H1 (cell line): ENCODE data around the gene CD38. TPM values are rescaled to one million over a fixed set of nuclear protein-coding genes. Genes with fewer than 3 reads are reported as not detected.
A peak's percentile ranks its signal among the peaks of the same experiment; 100 is the strongest.

Experiments used
- CTCF ChIA-PET: fragments of 300-600 bp; sonication (Branson Sonifier 250); formaldehyde crosslinking; loops from one replicate; lab custom pipeline; 2021; ENCODE audit not compliant: partially characterized antibody; lab: Charles Lee
- POLR2A ChIA-PET: fragments of 300-600 bp; sonication (Branson Sonifier 250); formaldehyde crosslinking; loops from one replicate; lab custom pipeline; 2021; ENCODE audit warnings: inconsistent platforms; ENCODE audit not compliant: partially characterized antibody; lab: Charles Lee
- DNase-seq, 2 experiments: peaks; one replicate each; pipeline versions ENCODE4 v3.0.0 to v3.0.0-alpha.2; 2010 to 2022; ENCODE audit warnings: low spot score in 2 of 2, low read depth in 1 of 2, mixed read lengths in 1 of 2
- FAIRE-seq: peaks from 2 replicates; lab custom pipeline; 2011; peaks lifted over from hg19 to GRCh38; lab: Jason Lieb, UNC
- H2AFZ ChIP-seq: 2 replicates; pipeline ENCODE4 v1.8.1; 2012; ENCODE audit warnings: low read length, inconsistent platforms
- H2AK5ac ChIP-seq: 2 replicates; pipeline ENCODE4 v1.6.1; 2013; ENCODE audit warnings: low read depth, low read length
- H2BK120ac ChIP-seq: replicated peaks from 2 replicates; pipeline ENCODE3; 2013; ENCODE audit warnings: low read depth, low read length, inconsistent platforms
- H2BK12ac ChIP-seq: 2 replicates; pipeline ENCODE4 v1.6.1; 2013; ENCODE audit warnings: low read depth, low read length
- H2BK15ac ChIP-seq: 2 replicates; pipeline ENCODE4 v1.6.1; 2013; ENCODE audit warnings: low read length
- H2BK20ac ChIP-seq: 2 replicates; pipeline ENCODE4 v1.6.1; 2013; ENCODE audit warnings: low read length
- H2BK5ac ChIP-seq: 2 replicates; pipeline ENCODE4 v1.6.1; 2013; ENCODE audit warnings: low read depth, low read length
- H3K14ac ChIP-seq: 2 replicates; pipeline ENCODE4 v1.6.1; 2013; ENCODE audit warnings: inconsistent platforms; ENCODE audit not compliant: insufficient read length
- H3K18ac ChIP-seq: 2 replicates; pipeline ENCODE4 v1.6.1; 2013; ENCODE audit warnings: low read length; ENCODE audit errors: extremely low read depth
- H3K23ac ChIP-seq: 2 replicates; pipeline ENCODE4 v1.6.1; 2013; ENCODE audit warnings: inconsistent platforms; ENCODE audit not compliant: insufficient read length
- H3K23me2 ChIP-seq: 2 replicates; pipeline ENCODE4 v1.6.1; 2013; ENCODE audit warnings: low read depth, low read length
- H3K27ac ChIP-seq: 2 replicates; pipeline ENCODE4 v1.6.1; 2011; ENCODE audit warnings: low read depth, low read length, inconsistent platforms
- H3K27me3 ChIP-seq, 4 experiments: replicated peaks in 1 of 4; 1 replicate in 1 of 4; 2 replicates in 3 of 4; pipeline versions ENCODE4 v1.6.1 to v1.8.1; 2011 to 2013; ENCODE audit warnings: low read length in 3 of 4, mild to moderate bottlenecking in 3 of 4, inconsistent platforms in 2 of 4, mixed read lengths in 2 of 4, moderate library complexity in 1 of 4; ENCODE audit not compliant: control insufficient read depth in 3 of 4, insufficient read depth in 3 of 4; ENCODE audit errors: extremely low read depth in 1 of 4
- H3K36me3 ChIP-seq, 4 experiments: 2 replicates each; pipeline versions ENCODE4 v1.6.1 to v1.8.1; 2011 to 2013; ENCODE audit warnings: mild to moderate bottlenecking in 4 of 4, low read length in 3 of 4, moderate library complexity in 2 of 4, control low read depth in 1 of 4, inconsistent platforms in 1 of 4; ENCODE audit not compliant: insufficient read depth in 4 of 4, control insufficient read depth in 2 of 4
- H3K4ac ChIP-seq: replicated peaks from 2 replicates; pipeline ENCODE3; 2013; ENCODE audit warnings: low read length, low read depth, mixed read lengths, inconsistent platforms; ENCODE audit not compliant: insufficient read length
- H3K4me1 ChIP-seq, 4 experiments: replicated peaks in 1 of 4; 1 replicate in 1 of 4; 2 replicates in 3 of 4; pipeline versions ENCODE4 v1.6.1 to v1.8.1; 2011 to 2013; ENCODE audit warnings: low read length in 3 of 4, inconsistent platforms in 2 of 4, mixed read lengths in 1 of 4; ENCODE audit not compliant: insufficient read depth in 4 of 4, control insufficient read depth in 3 of 4
- H3K4me2 ChIP-seq, 2 experiments: 2 replicates each; pipeline versions ENCODE4 v1.6.1 to v1.8.1; 2011 to 2013; ENCODE audit warnings: low read depth in 2 of 2, low read length in 2 of 2, control low read depth in 1 of 2, inconsistent platforms in 1 of 2, mild to moderate bottlenecking in 1 of 2; ENCODE audit not compliant: insufficient read depth in 1 of 2
- H3K4me3 ChIP-seq, 4 experiments: fragments of 200-600, 300-600 bp in 1 of 4; sonication (generic), shearing (Covaris generic), sonication (Bioruptor Twin) in 1 of 4; 2 replicates each; pipeline versions ENCODE4 v1.5.1 to v1.8.1; 2011 to 2016; ENCODE audit warnings: low read length in 4 of 4, low read depth in 3 of 4, control low read depth in 2 of 4, inconsistent platforms in 2 of 4, mild to moderate bottlenecking in 2 of 4, mixed read lengths in 1 of 4, moderate library complexity in 1 of 4; ENCODE audit not compliant: insufficient read depth in 2 of 4; ENCODE audit errors: extremely low read depth in 1 of 4
- H3K56ac ChIP-seq: replicated peaks from 2 replicates; pipeline ENCODE3; 2013; ENCODE audit warnings: low read depth, mild to moderate bottlenecking, mixed read lengths, low read length, inconsistent platforms; ENCODE audit not compliant: insufficient read length
- H3K79me1 ChIP-seq: 2 replicates; pipeline ENCODE4 v1.6.1; 2013; ENCODE audit warnings: low read depth, low read length, control low read depth
- H3K79me2 ChIP-seq, 2 experiments: 2 replicates each; pipeline versions ENCODE4 v1.6.1 to v1.8.1; 2012 to 2013; ENCODE audit warnings: low read length in 2 of 2, mild to moderate bottlenecking in 2 of 2, inconsistent platforms in 1 of 2; ENCODE audit not compliant: insufficient read depth in 2 of 2, control insufficient read depth in 1 of 2
- H3K9ac ChIP-seq, 4 experiments: replicated peaks in 1 of 4; 1 replicate in 1 of 4; 2 replicates in 3 of 4; pipeline versions ENCODE4 v1.6.1 to v1.8.1; 2011 to 2013; ENCODE audit warnings: low read depth in 3 of 4, low read length in 3 of 4, control low read depth in 2 of 4, mild to moderate bottlenecking in 2 of 4, moderate library complexity in 2 of 4, inconsistent platforms in 1 of 4; ENCODE audit errors: extremely low read depth in 1 of 4
- H3K9me3 ChIP-seq, 2 experiments: 2 replicates each; pipeline versions ENCODE4 v1.6.1 to v1.8.1; 2012 to 2013; ENCODE audit warnings: mild to moderate bottlenecking in 2 of 2, moderate library complexity in 2 of 2, control low read depth in 1 of 2, inconsistent platforms in 1 of 2, low read depth in 1 of 2, low read length in 1 of 2, mixed read lengths in 1 of 2; ENCODE audit not compliant: insufficient read depth in 2 of 2
- H4K20me1 ChIP-seq, 2 experiments: replicated peaks in 1 of 2; 2 replicates each; pipeline versions ENCODE3 to v1.8.1; 2011 to 2013; ENCODE audit warnings: inconsistent platforms in 2 of 2, low read length in 2 of 2, mild to moderate bottlenecking in 1 of 2; ENCODE audit not compliant: insufficient read depth in 2 of 2, control insufficient read depth in 1 of 2
- H4K5ac ChIP-seq: 2 replicates; pipeline ENCODE4 v1.6.1; 2013; ENCODE audit warnings: low read length, low read depth, mixed read lengths, inconsistent platforms; ENCODE audit not compliant: insufficient read length
- H4K8ac ChIP-seq: 2 replicates; pipeline ENCODE4 v1.8.0; 2013; ENCODE audit warnings: mild to moderate bottlenecking, moderate library complexity, low read length, inconsistent platforms; ENCODE audit not compliant: insufficient read depth; ENCODE audit errors: extremely low read depth
- H4K91ac ChIP-seq: replicated peaks from 2 replicates; pipeline ENCODE3; 2013; ENCODE audit warnings: low read length, mixed read lengths, inconsistent platforms; ENCODE audit not compliant: insufficient read length
- ASH2L ChIP-seq: fragments of 200-600, 300-600 bp; sonication (generic); IDR thresholded peaks from one replicate; pipeline ENCODE4 v1.7.1; 2017; ENCODE audit warnings: low read length
- CEBPB ChIP-seq: IDR thresholded peaks from 2 replicates; pipeline ENCODE4 v1.6.1; 2012; ENCODE audit warnings: low read depth, low read length
- EP300 ChIP-seq, 2 experiments: IDR thresholded peaks; 1 replicate in 1 of 2; 2 replicates in 1 of 2; pipeline ENCODE4 v1.6.1; 2011 to 2012; ENCODE audit warnings: low read depth in 2 of 2, low read length in 2 of 2, mild to moderate bottlenecking in 2 of 2, borderline replicate concordance in 1 of 2, inconsistent platforms in 1 of 2, moderate library complexity in 1 of 2
- GTF2F1 ChIP-seq: IDR thresholded peaks from 2 replicates; pipeline ENCODE4 v1.6.1; 2012; ENCODE audit warnings: low read depth, low read length, improper control_type of control experiment, borderline replicate concordance
- HDAC2 ChIP-seq, 2 experiments: fragments of 300-600 bp in 1 of 2; sonication (generic) in 1 of 2; IDR thresholded peaks; 2 replicates each; pipeline ENCODE4 v1.6.1; 2011 to 2012; ENCODE audit warnings: low read depth in 2 of 2, low read length in 2 of 2, mild to moderate bottlenecking in 2 of 2, moderate library complexity in 2 of 2, borderline replicate concordance in 1 of 2, inconsistent platforms in 1 of 2
- KDM1A ChIP-seq: fragments of 200-600, 300-600 bp; sonication (generic); IDR thresholded peaks from 2 replicates; pipeline ENCODE4 v1.7.1; 2016; ENCODE audit warnings: mild to moderate bottlenecking, low read length, borderline replicate concordance
- NANOG ChIP-seq: IDR thresholded peaks from 2 replicates; pipeline ENCODE4 v1.6.1; 2011; ENCODE audit warnings: low read length, low read depth, mild to moderate bottlenecking, inconsistent platforms; ENCODE audit not compliant: insufficient read depth, poor library complexity, severe bottlenecking
- NRF1 ChIP-seq: IDR thresholded peaks from 2 replicates; pipeline ENCODE4 v1.6.1; 2011; ENCODE audit warnings: mild to moderate bottlenecking, low read depth, low read length, improper control_type of control experiment
- SIX5 ChIP-seq: IDR thresholded peaks from 2 replicates; pipeline ENCODE4 v1.6.1; 2011; ENCODE audit warnings: mild to moderate bottlenecking, low read depth, low read length
- SP1 ChIP-seq: IDR thresholded peaks from 2 replicates; pipeline ENCODE4 v1.6.1; 2011; ENCODE audit warnings: low read depth, low read length
- SRF ChIP-seq: IDR thresholded peaks from 2 replicates; pipeline ENCODE4 v1.6.1; 2011; ENCODE audit warnings: mild to moderate bottlenecking, low read depth, low read length, moderate library complexity
- TEAD4 ChIP-seq: IDR thresholded peaks from 2 replicates; pipeline ENCODE4 v1.6.1; 2012; ENCODE audit warnings: low read depth, low read length, inconsistent platforms, mixed read lengths
- WGBS, 2 experiments: shearing (Covaris generic) in 1 of 2; methylation state at CpG; one replicate each; pipeline versions ENCODE4 v1.1.6 to v1.1.7; 2013 to 2015; ENCODE audit warnings: low lambda C conversion rate in 2 of 2, mixed read lengths in 2 of 2, inconsistent platforms in 1 of 2, low coverage in 1 of 2, missing lambda C conversion rate in 1 of 2; ENCODE audit not compliant: insufficient replicate concordance in 2 of 2, insufficient coverage in 1 of 2, insufficient read length in 1 of 2; ENCODE audit errors: extremely low coverage in 1 of 2, missing lambda C conversion rate in 1 of 2; 5-methylcytosine and 5-hydroxymethylcytosine counted together
- polyA plus RNA-seq, 7 experiments: library from polyadenylated mRNA; depleted of rRNA in 3 of 7; stranded (reverse) in 5 of 7; unstranded in 2 of 7; fragments of >200 nt in 5 of 7; fragments of 200-250 nt in 2 of 7; gene quantifications; 1 replicate in 5 of 7; 2 replicates in 1 of 7; 4 replicates in 1 of 7; pipeline versions ENCODE4 v1.2.1 to v1.2.3, GENCODE V29; 2011 to 2013; ENCODE audit warnings: missing spikeins in 2 of 7, mixed read lengths in 2 of 7
- total RNA-seq: library from RNA; stranded (reverse); fragmentation: NEBNext Ultra II Directional; extraction: Animal tissue kit (Norgen Biotek cat#: 25700); gene quantifications from 2 replicates; pipeline ENCODE4 v1.2.1, GENCODE V29; 2021

The CD38 gene
- total and polyA plus RNA-seq, 2 of the 8 experiments (the other 6 are each of a cell fraction or from before 2014, with no cell fraction given): 0.14 to 0.24 TPM

DNA sequence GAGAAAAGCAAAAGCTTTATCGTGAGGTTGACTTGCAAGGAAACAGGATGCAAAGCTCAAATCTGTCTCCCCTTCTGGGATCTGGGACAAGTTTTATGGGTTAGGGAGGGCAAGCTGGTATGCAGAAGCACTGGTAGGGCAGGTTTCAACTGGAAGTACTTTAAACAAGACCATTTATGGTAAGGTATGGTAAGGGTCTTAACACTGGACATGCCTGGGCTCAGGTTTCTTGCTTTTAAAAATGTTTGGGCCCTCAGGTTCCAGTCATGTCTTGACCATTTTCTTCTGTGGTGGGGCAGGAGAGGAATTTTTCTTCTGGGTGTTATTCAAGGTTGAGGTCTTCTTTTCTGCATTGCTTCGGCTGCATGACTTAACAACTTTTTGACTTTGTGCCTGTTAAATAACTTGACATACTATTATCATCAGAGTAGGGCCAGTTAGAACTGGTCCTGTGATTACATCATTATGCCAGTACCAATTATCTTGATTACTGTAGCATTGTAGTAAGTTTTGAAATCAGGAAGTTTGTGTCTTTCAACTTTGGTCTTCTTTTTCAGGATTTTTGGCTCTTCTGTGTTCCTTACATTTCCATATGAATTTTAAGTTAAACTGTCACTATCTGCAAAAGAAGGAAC lies 33.7 kb downstream of the CD38 start:
- CTCF ChIA-PET: interaction anchor here (0.6 to 2.3 kb wide), 6 partner anchors 47 to 153 kb away, joined by 3 to 10 read pairs (median 3); no protein-coding TSS in a partner anchor

More for the DNA sequence above, 33.7 kb downstream of the CD38 start:
- FAIRE-seq (no peak), DNase-seq (no peak)
- no peak overlapping the region for H2BK20ac ChIP-seq
- H3K27me3 ChIP-seq: no peaks in the 10 kb centered on the region
- no peaks in the 10 kb centered on the region for H4K20me1 ChIP-seq
- H3K56ac ChIP-seq: no peak overlapping the region
- no peak overlapping the region for H3K4me3 ChIP-seq
- POLR2A ChIA-PET: no interaction called here
- WGBS, 2 experiments: 78% methylated on average over 2 of the region's 2 CpGs; no CpG with 5 or more reads in 1 of the 2 experiments
- no peak overlapping the region for H3K9ac ChIP-seq
- no peak overlapping the region for H3K4me2 ChIP-seq
- no peak overlapping the region for H3K18ac ChIP-seq
- H3K79me2 ChIP-seq: no peaks in the 10 kb centered on the region
- H2BK12ac ChIP-seq: 0 out of 2 replicates have a peak overlapping the region, but pooled peaks have one; percentile 39
- no peaks in the 10 kb centered on the region; the same call in 1 of the 2 replicates for H3K23me2 ChIP-seq
- H2BK5ac ChIP-seq: no peak overlapping the region
- no peak overlapping the region for H3K4ac ChIP-seq
- H2AK5ac ChIP-seq: no peak overlapping the region
- no peaks in the 10 kb centered on the region for H3K36me3 ChIP-seq
- no peak overlapping the region for H2BK15ac ChIP-seq
- H3K79me1 ChIP-seq: no peaks in the 10 kb centered on the region
- peaks cover 0 to 4% (median 0%) of the 10 kb centered on the region in 4 experiments; a peak in 2 of 7 replicates for H3K4me1 ChIP-seq
- H4K5ac ChIP-seq: no peak overlapping the region
- no peaks in the 10 kb centered on the region for H3K9me3 ChIP-seq
- H3K27ac ChIP-seq: no peak overlapping the region
- TF ChIP-seq ASH2L (no peak), SRF (peak; percentile 96), HDAC2 (IDR thresholded peaks at IDR 0.05; ENCODE audit: borderline replicate concordance in 1 of 2, low read depth in 2 of 2, low read length in 2 of 2) (no peak), CEBPB (no peak), KDM1A (no peak), GTF2F1 (no peak), TEAD4 (peak; percentile 59; the same call in 1 of the 2 replicates), SP1 (peak; percentile 44; the same call in 1 of the 2 replicates), SIX5 (no peak), NANOG (no peak), NRF1 (no peak), EP300 (IDR thresholded peaks at IDR 0.05; ENCODE audit: borderline replicate concordance in 1 of 2, low read depth in 2 of 2, low read length in 2 of 2) (0 out of 3 replicates have a peak, but pooled peaks of 1 of the 2 experiments have one; percentile 29)
- no peak overlapping the region for H2BK120ac ChIP-seq
- H2AFZ ChIP-seq: peak overlapping the region; percentile 48; the same call in 1 of the 2 replicates
- no peak overlapping the region for H4K8ac ChIP-seq
- H4K91ac ChIP-seq: no peak overlapping the region
- no peak overlapping the region for H3K14ac ChIP-seq
- H3K23ac ChIP-seq: no peak overlapping the region
